Uterus (tissue), 4 donors: ENCODE data around the gene PPIE. TPM values are rescaled to one million over a fixed set of nuclear protein-coding genes. Genes with fewer than 3 reads are reported as not detected.

ENCODE experiments used
- DNase-seq, 2 donors: peaks; one replicate each; pipeline ENCODE4 v3.0.0-alpha.2; 2019 to 2020
- H3K27ac ChIP-seq, 2 donors: fragments of 200-600 bp; sonication (generic); 1 replicate in 1 of 2; 2 replicates in 1 of 2; pipeline ENCODE4 v1.5.1; 2016 to 2018
- H3K27me3 ChIP-seq, 2 donors: fragments of 200-600 bp; sonication (generic); one replicate each; pipeline ENCODE4 v1.5.1; 2018 to 2019; ENCODE audit warnings: control low read depth in 1 of 2
- H3K36me3 ChIP-seq, 2 donors: fragments of 200-600 bp; sonication (generic); one replicate each; pipeline ENCODE4 v1.5.1; 2019; ENCODE audit warnings: control low read depth in 1 of 2
- H3K4me1 ChIP-seq, 2 donors: fragments of 200-600 bp; sonication (generic); one replicate each; pipeline ENCODE4 v1.5.1; 2018 to 2019; ENCODE audit warnings: control low read depth in 1 of 2
- H3K4me3 ChIP-seq, 2 donors: fragments of 200-600 bp; sonication (generic); 1 replicate in 1 of 2; 2 replicates in 1 of 2; pipeline ENCODE4 v1.5.1; 2018 to 2019; ENCODE audit warnings: mild to moderate bottlenecking in 1 of 2
- H3K9me3 ChIP-seq, 2 donors: fragments of 200-600 bp; sonication (generic); one replicate each; pipeline ENCODE4 v1.5.1; 2019; ENCODE audit warnings: control low read depth in 1 of 2
- CTCF ChIP-seq, 4 experiments: fragments of 200-600 bp in 2 of 4; fragments of 450-650 bp in 2 of 4; sonication (generic) in 2 of 4; IDR thresholded peaks; one replicate each; pipeline ENCODE4 v1.5.1; 2016 to 2019; ENCODE audit warnings: antibody characterized with exemption in 4 of 4, mild to moderate bottlenecking in 2 of 4, moderate library complexity in 1 of 4
- POLR2A ChIP-seq, 2 donors: fragments of 450-650 bp; IDR thresholded peaks; one replicate each; pipeline ENCODE4 v1.6.1; 2016; ENCODE audit warnings: antibody characterized with exemption in 2 of 2, mild to moderate bottlenecking in 1 of 2, moderate library complexity in 1 of 2
- intact Hi-C: fragments of 100-400 bp; cut with DNase I; formaldehyde crosslinking; loops from one replicate; pipeline ENCODE4 v1.15.1; 2023; ENCODE audit warnings: low total_unique reads
- total RNA-seq, 4 donors: library from RNA; depleted of rRNA in 3 of 4; stranded (reverse); fragments of >200 nt in 3 of 4; gene quantifications; one replicate each; pipeline versions ENCODE4 v1.1.0 to v1.2.4, GENCODE V29; 2014 to 2023
- donor health status: DM: yes; HTN: yes; CAD: no.

The PPIE gene
- total RNA-seq, 4 donors from 2014 or later: 20.0 to 51.5 (median 44.0) TPM

GRCh38 chr1:39727221-39727931 lies 11.3 kb upstream of the PPIE start:
- intact Hi-C loops: no loop called here
- no peak overlapping the region for H3K4me3 ChIP-seq
- no peak overlapping the region for H3K27ac ChIP-seq
- H3K4me1 ChIP-seq: no peaks in the 10 kb centered on the region
- H3K27me3 ChIP-seq: peaks cover 0 to 8% of the 10 kb centered on the region in 2 donors
- no peak for DNase-seq
- TF ChIP-seq CTCF (IDR thresholded peaks at IDR 0.05): no peak
- TF ChIP-seq POLR2A (IDR thresholded peaks at IDR 0.05): no peak
- H3K36me3 ChIP-seq: no peaks in the 10 kb centered on the region
- no peaks in the 10 kb centered on the region for H3K9me3 ChIP-seq

GRCh38 chr1:39727932-39728317 lies 10.8 kb upstream of the PPIE start:
- H3K4me1 ChIP-seq: no peaks in the 10 kb centered on the region
- peaks cover 0 to 8% of the 10 kb centered on the region in 2 donors for H3K27me3 ChIP-seq
- intact Hi-C loops: no loop called here
- no peak overlapping the region for H3K4me3 ChIP-seq
- H3K27ac ChIP-seq: no peak overlapping the region
- no peak for DNase-seq
- no peaks in the 10 kb centered on the region for H3K36me3 ChIP-seq
- no peaks in the 10 kb centered on the region for H3K9me3 ChIP-seq
- TF ChIP-seq CTCF (IDR thresholded peaks at IDR 0.05) (no peak), POLR2A (IDR thresholded peaks at IDR 0.05) (no peak)

- Histone ChIP-seq H3K27ac (no peak overlapping the region), H3K9me3 (no peaks in the 10 kb centered on the region), H3K4me1 (no peaks in the 10 kb centered on the region), H3K27me3 (peaks cover 0 to 8% of the 10 kb centered on the region in 2 donors), H3K4me3 (no peak overlapping the region), H3K36me3 (no peaks in the 10 kb centered on the region)
- DNase-seq: no peak
- intact Hi-C loops: no loop called here
- TF ChIP-seq CTCF (IDR thresholded peaks at IDR 0.05) (no peak), POLR2A (IDR thresholded peaks at IDR 0.05) (no peak)
These were observed 9.7 kb upstream of the PPIE start for GRCh38 chr1:39729030-39729429.

GRCh38 chr1:39729842-39730241 lies 8.8 kb upstream of the PPIE start:
- H3K36me3 ChIP-seq: no peaks in the 10 kb centered on the region
- no peaks in the 10 kb centered on the region for H3K4me1 ChIP-seq
- intact Hi-C loops: no loop called here
- peaks cover 0 to 8% of the 10 kb centered on the region in 2 donors for H3K27me3 ChIP-seq
- DNase-seq: no peak
- TF ChIP-seq CTCF (IDR thresholded peaks at IDR 0.05): no peak
- TF ChIP-seq POLR2A (IDR thresholded peaks at IDR 0.05): no peak
- no peak overlapping the region for H3K27ac ChIP-seq
- no peak overlapping the region for H3K4me3 ChIP-seq
- H3K9me3 ChIP-seq: no peaks in the 10 kb centered on the region

GRCh38 chr1:39732730-39733129 lies 6.0 kb upstream of the PPIE start:
- TF ChIP-seq POLR2A (IDR thresholded peaks at IDR 0.05) (no peak), CTCF (IDR thresholded peaks at IDR 0.05) (no peak)
- H3K36me3 ChIP-seq: no peaks in the 10 kb centered on the region
- no peaks in the 10 kb centered on the region for H3K9me3 ChIP-seq
- H3K4me3 ChIP-seq: no peak overlapping the region
- H3K27ac ChIP-seq: no peak overlapping the region
- H3K27me3 ChIP-seq: peaks cover 0 to 8% of the 10 kb centered on the region in 2 donors
- H3K4me1 ChIP-seq: no peaks in the 10 kb centered on the region
- intact Hi-C loops: no loop called here
- DNase-seq: no peak
